ENCODE results near the gene ZBTB21. TPM values are rescaled to one million over a fixed set of nuclear protein-coding genes. Genes with fewer than 3 reads are reported as not detected.

ZBTB21 gene
- polyA plus RNA-seq, 3 donors = 4.7 to 7.2 (median 6.3) TPM

DNA sequence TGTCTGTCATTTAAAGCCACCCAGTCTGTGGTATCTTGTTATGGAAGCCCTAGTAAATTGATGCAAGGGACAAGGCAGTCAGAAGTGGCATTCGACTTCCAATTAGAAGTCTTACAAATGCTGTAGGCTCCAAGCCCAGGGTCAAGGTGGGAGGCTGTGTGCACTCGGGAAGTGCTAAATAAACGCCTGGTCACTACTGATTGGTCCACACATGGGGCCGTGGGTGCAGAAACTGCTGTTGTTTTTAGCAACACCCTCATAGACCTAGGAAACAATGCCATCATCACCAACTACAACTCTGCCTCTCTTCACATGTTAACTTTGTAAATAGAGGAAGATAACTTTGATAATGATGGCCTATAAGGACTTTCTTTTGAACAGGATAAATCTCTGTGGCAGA lies 20.2 kb upstream of the ZBTB21 start:
- no peak overlapping the region for H3K4me2 ChIP-seq (replicated peaks; ENCODE audit: extremely low read depth, low read length, poor library complexity, severe bottlenecking)
- Mint-ChIP-seq H3K36me3 (no peaks in the 10 kb centered on the region), H3K9me3 (peaks cover 0 to 2% (median 0%) of the 10 kb centered on the region in 7 donors), H3K4me3 (no peak overlapping the region), H3K4me1 (peaks cover 9% of the 10 kb centered on the region), H3K27ac (no peak overlapping the region), H3K27me3 (ENCODE audit: low read depth in 3 of 3) (peaks cover 0 to 4% (median 3%) of the 10 kb centered on the region in 3 donors)
- no peak overlapping the region for H3K27ac ChIP-seq (ENCODE audit: low read depth in 1 of 2, low read length in 2 of 2)
- peaks cover 0 to 4% of the 10 kb centered on the region in 2 donors for H3K4me1 ChIP-seq (ENCODE audit: control insufficient read depth in 1 of 2, insufficient read depth in 2 of 2, low read length in 2 of 2)
- intact Hi-C loops (cut with micrococcal nuclease) = no loop called here
- no peak overlapping the region for H3K4me3 ChIP-seq (replicated peaks in 1 of 3; ENCODE audit: low read depth in 2 of 3, low read length in 3 of 3)
- no peak overlapping the region for H3K9ac ChIP-seq (ENCODE audit: insufficient read depth, low read length, poor library complexity, severe bottlenecking)
- H4K20me1 ChIP-seq (ENCODE audit: insufficient read depth, low read length) = no peaks in the 10 kb centered on the region
- H3K27me3 ChIP-seq (ENCODE audit: control insufficient read depth in 2 of 2, insufficient read depth in 2 of 2, low read length in 2 of 2) = no peaks in the 10 kb centered on the region
- no peaks in the 10 kb centered on the region for H3K9me3 ChIP-seq (replicated peaks in 1 of 2; ENCODE audit: control insufficient read depth in 1 of 2, insufficient read depth in 1 of 2, low read length in 2 of 2)
- H2AFZ ChIP-seq (ENCODE audit: insufficient read depth, low read depth, low read length, poor library complexity, severe bottlenecking) = no peak overlapping the region
- H3K36me3 ChIP-seq (replicated peaks in 1 of 2; ENCODE audit: control insufficient read depth in 1 of 2, insufficient read depth in 2 of 2, low read length in 2 of 2) = no peaks in the 10 kb centered on the region
- WGBS (ENCODE audit: insufficient coverage) = 93% methylated on average over 2 of the region's 4 CpGs
- H3K79me2 ChIP-seq (ENCODE audit: insufficient read depth, low read length) = no peaks in the 10 kb centered on the region
- TF ChIP-seq, protein P1, sequence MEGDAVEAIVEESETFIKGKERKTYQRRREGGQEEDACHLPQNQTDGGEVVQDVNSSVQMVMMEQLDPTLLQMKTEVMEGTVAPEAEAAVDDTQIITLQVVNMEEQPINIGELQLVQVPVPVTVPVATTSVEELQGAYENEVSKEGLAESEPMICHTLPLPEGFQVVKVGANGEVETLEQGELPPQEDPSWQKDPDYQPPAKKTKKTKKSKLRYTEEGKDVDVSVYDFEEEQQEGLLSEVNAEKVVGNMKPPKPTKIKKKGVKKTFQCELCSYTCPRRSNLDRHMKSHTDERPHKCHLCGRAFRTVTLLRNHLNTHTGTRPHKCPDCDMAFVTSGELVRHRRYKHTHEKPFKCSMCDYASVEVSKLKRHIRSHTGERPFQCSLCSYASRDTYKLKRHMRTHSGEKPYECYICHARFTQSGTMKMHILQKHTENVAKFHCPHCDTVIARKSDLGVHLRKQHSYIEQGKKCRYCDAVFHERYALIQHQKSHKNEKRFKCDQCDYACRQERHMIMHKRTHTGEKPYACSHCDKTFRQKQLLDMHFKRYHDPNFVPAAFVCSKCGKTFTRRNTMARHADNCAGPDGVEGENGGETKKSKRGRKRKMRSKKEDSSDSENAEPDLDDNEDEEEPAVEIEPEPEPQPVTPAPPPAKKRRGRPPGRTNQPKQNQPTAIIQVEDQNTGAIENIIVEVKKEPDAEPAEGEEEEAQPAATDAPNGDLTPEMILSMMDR (IDR thresholded peaks at IDR 0.05) = no peak
- no peak for DNase-seq

DNA sequence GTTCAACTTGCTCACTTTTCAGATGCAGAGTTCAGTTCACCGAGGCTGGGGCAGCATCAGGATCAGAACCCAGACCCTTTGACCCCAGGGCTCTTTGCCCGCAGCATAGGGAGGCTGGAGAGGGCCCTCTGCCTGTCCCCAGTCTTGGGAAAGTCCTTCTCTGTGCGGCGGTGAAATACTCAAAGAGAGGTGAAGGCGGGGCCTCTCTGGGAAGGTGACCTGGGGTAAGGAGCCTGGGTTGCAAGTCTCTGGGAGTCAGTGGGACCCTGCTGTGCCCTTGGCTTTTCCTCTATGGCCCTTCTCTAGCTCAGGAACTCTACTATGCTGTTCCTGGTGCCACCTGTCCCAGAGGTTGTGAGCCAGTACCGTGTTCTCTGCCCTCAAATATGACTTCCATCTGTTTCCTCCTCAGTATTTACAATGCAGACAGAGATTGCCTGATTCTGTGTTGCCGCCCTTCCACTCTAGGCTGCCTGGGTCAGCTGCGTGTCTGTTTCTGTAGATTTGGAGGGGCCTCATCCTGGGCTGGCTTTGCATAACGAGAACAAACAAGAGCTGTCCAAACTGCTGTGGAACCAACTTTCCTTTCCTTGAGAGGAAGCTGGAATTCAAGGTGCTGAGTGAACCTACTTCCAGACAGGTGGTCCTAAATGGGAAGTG lies 18.7 kb upstream of the ZBTB21 start:
- no peak for DNase-seq
- H3K36me3 Mint-ChIP-seq = no peaks in the 10 kb centered on the region
- intact Hi-C loops (cut with micrococcal nuclease) = no loop called here
- WGBS (ENCODE audit: insufficient coverage) = 38% methylated on average over 7 of the region's 9 CpGs
- TF ChIP-seq, protein P1 (IDR thresholded peaks at IDR 0.05) = no peak
- H4K20me1 ChIP-seq (ENCODE audit: insufficient read depth, low read length) = no peaks in the 10 kb centered on the region
- no peak overlapping the region for H3K4me3 Mint-ChIP-seq
- no peaks in the 10 kb centered on the region for H3K36me3 ChIP-seq (replicated peaks in 1 of 2; ENCODE audit: control insufficient read depth in 1 of 2, insufficient read depth in 2 of 2, low read length in 2 of 2)
- peaks cover 0 to 4% of the 10 kb centered on the region in 2 donors for H3K4me1 ChIP-seq (ENCODE audit: control insufficient read depth in 1 of 2, insufficient read depth in 2 of 2, low read length in 2 of 2)
- no peak overlapping the region for H2AFZ ChIP-seq (ENCODE audit: insufficient read depth, low read depth, low read length, poor library complexity, severe bottlenecking)
- H3K27ac ChIP-seq (ENCODE audit: low read depth in 1 of 2, low read length in 2 of 2) = no peak overlapping the region
- H3K27me3 ChIP-seq (ENCODE audit: control insufficient read depth in 2 of 2, insufficient read depth in 2 of 2, low read length in 2 of 2) = no peaks in the 10 kb centered on the region
- no peaks in the 10 kb centered on the region for H3K79me2 ChIP-seq (ENCODE audit: insufficient read depth, low read length)
- no peak overlapping the region for H3K27ac Mint-ChIP-seq
- H3K9me3 Mint-ChIP-seq = peaks cover 0 to 2% (median 0%) of the 10 kb centered on the region in 7 donors
- H3K9ac ChIP-seq (ENCODE audit: insufficient read depth, low read length, poor library complexity, severe bottlenecking) = no peak overlapping the region
- no peak overlapping the region for H3K4me2 ChIP-seq (replicated peaks; ENCODE audit: extremely low read depth, low read length, poor library complexity, severe bottlenecking)
- H3K4me3 ChIP-seq (replicated peaks in 1 of 3; ENCODE audit: low read depth in 2 of 3, low read length in 3 of 3) = no peak overlapping the region
- no peaks in the 10 kb centered on the region for H3K9me3 ChIP-seq (replicated peaks in 1 of 2; ENCODE audit: control insufficient read depth in 1 of 2, insufficient read depth in 1 of 2, low read length in 2 of 2)
- H3K4me1 Mint-ChIP-seq = peaks cover 9% of the 10 kb centered on the region
- H3K27me3 Mint-ChIP-seq (ENCODE audit: low read depth in 3 of 3) = peaks cover 1 to 3% (median 2%) of the 10 kb centered on the region in 3 donors

All from CD14-positive monocyte (primary cell).